ENCODE data around the gene NDUFA13. TPM values are rescaled to one million over a fixed set of nuclear protein-coding genes. Genes with fewer than 3 reads are reported as not detected.

Gene NDUFA13
- total RNA-seq, 1 experiment from 2014 or later = 130 TPM

DNA sequence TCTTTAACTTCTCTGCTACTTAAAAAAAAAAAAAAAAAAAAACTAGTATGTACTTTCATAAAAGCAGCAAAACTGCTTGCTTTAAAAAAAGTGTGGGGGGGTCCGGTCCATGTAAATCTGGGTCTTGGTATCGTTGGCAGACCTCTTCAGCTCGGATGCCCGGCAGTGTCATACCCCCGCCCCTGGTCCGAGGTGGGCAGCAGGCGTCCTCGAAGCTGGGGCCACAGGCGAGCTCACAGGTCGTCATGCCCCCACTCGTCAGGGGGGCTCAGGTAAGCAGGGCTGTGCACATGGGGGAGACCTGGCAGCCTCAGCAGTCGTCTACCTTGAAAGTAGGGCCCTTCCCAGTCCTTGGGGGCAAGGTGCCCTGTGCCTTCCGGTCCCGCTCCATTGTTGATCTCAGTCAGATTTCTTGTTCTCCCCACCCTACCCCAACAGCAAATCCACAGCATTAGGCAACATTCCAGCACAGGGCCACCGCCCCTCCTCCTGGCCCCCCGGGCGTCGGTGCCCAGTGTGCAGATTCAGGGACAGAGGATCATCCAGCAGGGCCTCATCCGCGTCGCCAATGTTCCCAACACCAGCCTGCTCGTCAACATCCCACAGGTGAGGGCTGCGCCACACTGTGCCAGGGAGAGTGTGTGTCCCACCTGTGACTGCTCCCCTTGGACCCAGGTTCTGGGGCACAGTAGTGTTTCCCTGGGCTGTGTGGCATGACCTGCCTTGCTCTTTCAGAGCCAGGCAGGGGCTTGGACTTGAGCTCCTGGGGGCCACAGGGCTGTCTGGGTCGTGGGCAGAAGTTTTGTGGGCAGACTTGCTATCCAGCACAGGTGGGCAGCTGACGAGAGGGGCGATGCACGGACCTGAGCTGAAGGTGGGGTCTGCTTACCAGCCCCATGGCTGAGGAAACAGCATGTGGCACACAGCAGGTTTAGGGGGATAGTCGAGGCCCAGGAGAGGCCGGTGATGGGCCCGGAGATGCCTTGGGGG lies 20.1 kb upstream of the NDUFA13 start:
- peaks cover 94% of the 10 kb centered on the region for H3K36me3 ChIP-seq
- no peak for DNase-seq (ENCODE audit: low read depth in 1 of 2, low spot score in 2 of 2)
- no peaks in the 10 kb centered on the region for H3K4me1 ChIP-seq (replicated peaks)
- H3K27ac ChIP-seq = no peak overlapping the region
- no peak overlapping the region for H3K4me3 ChIP-seq
- no peaks in the 10 kb centered on the region for H3K9me3 ChIP-seq (replicated peaks)
- no peaks in the 10 kb centered on the region for H3K27me3 ChIP-seq (replicated peaks)

DNA sequence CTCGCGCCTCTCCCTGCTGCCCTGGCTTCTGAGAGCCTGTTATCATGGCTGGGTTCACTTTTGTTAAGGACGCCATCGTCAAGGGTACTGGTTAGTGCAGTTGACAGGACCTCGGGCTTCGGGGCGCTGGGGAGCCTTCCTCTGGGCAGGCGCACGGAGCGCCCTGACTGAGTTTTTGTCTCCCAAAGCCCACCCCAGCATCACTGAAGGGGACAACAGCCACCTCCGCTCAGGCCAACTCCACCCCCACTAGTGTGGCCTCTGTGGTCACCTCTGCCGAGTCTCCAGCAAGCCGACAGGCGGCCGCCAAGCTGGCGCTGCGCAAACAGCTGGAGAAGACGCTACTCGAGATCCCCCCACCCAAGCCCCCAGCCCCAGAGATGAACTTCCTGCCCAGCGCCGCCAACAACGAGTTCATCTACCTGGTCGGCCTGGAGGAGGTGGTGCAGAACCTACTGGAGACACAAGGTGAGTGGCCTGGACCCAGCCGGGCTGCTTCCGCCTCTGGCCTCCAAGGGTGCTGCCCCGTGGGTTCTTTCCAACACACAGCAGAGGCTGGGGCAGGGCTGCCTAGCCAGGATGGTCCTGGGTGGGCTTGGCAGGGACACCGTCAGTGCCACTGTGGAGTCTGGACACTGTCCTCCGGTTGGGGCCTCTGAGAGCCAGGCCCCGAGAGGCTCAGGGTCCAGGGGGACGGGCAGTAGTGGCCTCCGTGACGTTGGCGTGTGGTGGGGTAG lies 17.6 kb upstream of the NDUFA13 start:
- Histone ChIP-seq H3K9me3 (replicated peaks) (no peaks in the 10 kb centered on the region), H3K27me3 (replicated peaks) (no peaks in the 10 kb centered on the region), H3K36me3 (peaks cover 95% of the 10 kb centered on the region), H3K4me3 (no peak overlapping the region), H3K27ac (no peak overlapping the region), H3K4me1 (replicated peaks) (no peaks in the 10 kb centered on the region)
- no peak for DNase-seq (ENCODE audit: low read depth in 1 of 2, low spot score in 2 of 2)

DNA sequence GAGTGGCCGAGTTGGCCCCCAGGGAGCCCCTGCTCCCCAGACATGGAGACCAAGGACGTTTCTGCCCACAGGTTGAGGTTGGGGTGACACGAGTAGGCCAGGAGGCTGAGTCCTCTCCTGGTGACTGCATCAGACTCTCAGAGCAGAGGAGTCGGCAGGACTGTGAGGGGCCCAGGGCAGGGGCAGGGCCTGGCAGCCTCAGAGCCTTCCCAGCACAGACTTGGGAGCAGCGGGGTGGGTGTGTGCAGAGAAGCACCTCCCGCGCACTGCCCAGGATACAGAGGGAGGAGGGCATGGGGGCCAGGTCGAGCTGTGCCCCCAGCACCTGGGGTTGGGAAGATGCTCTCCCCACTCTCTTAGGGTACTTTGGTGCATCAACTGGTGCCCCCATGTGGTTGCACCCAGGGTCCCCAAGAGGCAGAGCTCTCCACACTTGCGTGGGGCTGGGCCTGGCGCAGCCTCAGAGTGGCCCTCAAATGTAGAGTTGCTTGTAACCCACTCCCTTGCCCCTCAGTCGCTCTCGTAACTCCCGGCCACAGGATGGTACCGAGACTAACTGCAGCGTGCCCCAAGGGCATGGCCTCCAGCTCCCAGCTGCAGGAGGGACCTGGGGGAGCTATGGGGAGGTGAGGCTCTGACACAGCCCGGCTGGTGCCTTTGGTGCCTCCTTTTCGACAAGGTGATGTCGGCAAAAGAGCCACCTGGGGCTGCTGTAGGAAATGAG lies 16.6 kb upstream of the NDUFA13 start:
- Histone ChIP-seq H3K4me1 (replicated peaks) (no peaks in the 10 kb centered on the region), H3K27me3 (replicated peaks) (no peaks in the 10 kb centered on the region), H3K4me3 (no peak overlapping the region), H3K9me3 (replicated peaks) (no peaks in the 10 kb centered on the region), H3K36me3 (peaks cover 97% of the 10 kb centered on the region), H3K27ac (no peak overlapping the region)
- DNase-seq (ENCODE audit: low read depth in 1 of 2, low spot score in 2 of 2) = no peak

DNA sequence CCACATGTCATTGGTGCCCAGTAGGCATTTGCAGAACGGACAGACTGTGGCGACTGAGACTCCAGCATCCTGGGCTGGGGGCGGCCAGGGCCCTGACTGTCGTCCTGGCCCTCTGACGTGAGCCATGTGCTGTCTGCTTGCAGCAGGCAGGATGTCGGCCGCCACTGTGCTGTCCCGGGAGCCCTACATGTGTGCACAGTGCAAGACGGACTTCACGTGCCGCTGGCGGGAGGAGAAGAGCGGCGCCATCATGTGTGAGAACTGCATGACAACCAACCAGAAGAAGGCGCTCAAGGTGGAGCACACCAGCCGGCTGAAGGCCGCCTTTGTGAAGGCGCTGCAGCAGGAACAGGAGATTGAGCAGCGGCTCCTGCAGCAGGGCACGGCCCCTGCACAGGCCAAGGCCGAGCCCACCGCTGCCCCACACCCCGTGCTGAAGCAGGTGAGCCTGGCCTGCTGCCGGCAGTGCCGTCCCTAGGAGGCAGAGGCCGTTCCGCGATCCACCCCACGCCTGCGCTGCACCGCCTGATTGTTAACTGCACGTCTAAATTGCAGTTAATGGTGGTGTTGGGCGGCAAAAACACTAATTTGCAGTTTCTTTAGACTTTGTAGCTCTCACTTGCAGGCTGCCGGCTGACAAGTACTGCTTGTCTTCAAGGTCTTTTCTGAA lies 14.9 kb upstream of the NDUFA13 start:
- Histone ChIP-seq H3K9me3 (replicated peaks) (no peaks in the 10 kb centered on the region), H3K27me3 (replicated peaks) (no peaks in the 10 kb centered on the region), H3K4me3 (no peak overlapping the region), H3K4me1 (replicated peaks) (no peaks in the 10 kb centered on the region), H3K36me3 (peaks cover 98% of the 10 kb centered on the region), H3K27ac (no peak overlapping the region)
- DNase-seq (ENCODE audit: low read depth in 1 of 2, low spot score in 2 of 2) = no peak

DNA sequence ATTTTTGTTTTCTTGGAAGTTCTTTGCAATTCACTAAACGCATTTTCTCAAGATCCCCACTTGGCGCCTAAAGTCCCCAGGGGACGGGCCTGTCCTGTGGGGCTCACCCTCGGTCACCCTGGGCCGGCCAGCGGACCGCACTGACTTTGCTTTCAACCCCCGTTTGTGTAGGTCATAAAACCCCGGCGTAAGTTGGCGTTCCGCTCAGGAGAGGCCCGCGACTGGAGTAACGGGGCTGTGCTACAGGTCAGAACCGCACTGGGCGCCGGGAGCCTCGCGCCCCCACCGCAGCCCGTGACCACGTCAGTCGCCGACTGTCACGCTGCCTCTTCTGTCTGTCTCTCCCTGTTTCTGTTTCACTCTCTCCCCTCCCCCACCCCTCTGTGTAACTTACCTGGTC lies 14.2 kb upstream of the NDUFA13 start:
- Histone ChIP-seq H3K4me3 (no peak overlapping the region), H3K36me3 (peaks cover 94% of the 10 kb centered on the region), H3K27me3 (replicated peaks) (no peaks in the 10 kb centered on the region), H3K4me1 (replicated peaks) (no peaks in the 10 kb centered on the region), H3K9me3 (replicated peaks) (no peaks in the 10 kb centered on the region), H3K27ac (no peak overlapping the region)
- DNase-seq (ENCODE audit: low read depth in 1 of 2, low spot score in 2 of 2) = no peak

DNA sequence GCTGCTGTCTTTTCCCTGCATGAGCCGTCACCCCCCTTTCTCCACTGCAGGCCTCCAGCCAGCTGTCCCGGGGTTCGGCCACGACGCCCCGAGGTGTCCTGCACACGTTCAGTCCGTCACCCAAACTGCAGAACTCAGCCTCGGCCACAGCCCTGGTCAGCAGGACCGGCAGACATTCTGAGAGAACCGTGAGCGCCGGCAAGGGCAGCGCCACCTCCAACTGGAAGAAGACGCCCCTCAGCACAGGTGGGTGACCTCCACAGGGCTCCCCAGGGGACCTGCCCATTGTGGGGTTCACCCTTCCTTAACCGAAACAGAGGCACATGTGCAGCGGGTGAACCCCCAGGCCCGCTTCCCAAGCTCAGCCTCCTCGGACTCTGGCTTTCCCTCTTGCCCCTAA lies 13.7 kb upstream of the NDUFA13 start:
- DNase-seq (ENCODE audit: low read depth in 1 of 2, low spot score in 2 of 2) = no peak
- Histone ChIP-seq H3K36me3 (peaks cover 90% of the 10 kb centered on the region), H3K4me1 (replicated peaks) (no peaks in the 10 kb centered on the region), H3K4me3 (no peak overlapping the region), H3K27me3 (replicated peaks) (no peaks in the 10 kb centered on the region), H3K9me3 (replicated peaks) (no peaks in the 10 kb centered on the region), H3K27ac (no peak overlapping the region)

DNA sequence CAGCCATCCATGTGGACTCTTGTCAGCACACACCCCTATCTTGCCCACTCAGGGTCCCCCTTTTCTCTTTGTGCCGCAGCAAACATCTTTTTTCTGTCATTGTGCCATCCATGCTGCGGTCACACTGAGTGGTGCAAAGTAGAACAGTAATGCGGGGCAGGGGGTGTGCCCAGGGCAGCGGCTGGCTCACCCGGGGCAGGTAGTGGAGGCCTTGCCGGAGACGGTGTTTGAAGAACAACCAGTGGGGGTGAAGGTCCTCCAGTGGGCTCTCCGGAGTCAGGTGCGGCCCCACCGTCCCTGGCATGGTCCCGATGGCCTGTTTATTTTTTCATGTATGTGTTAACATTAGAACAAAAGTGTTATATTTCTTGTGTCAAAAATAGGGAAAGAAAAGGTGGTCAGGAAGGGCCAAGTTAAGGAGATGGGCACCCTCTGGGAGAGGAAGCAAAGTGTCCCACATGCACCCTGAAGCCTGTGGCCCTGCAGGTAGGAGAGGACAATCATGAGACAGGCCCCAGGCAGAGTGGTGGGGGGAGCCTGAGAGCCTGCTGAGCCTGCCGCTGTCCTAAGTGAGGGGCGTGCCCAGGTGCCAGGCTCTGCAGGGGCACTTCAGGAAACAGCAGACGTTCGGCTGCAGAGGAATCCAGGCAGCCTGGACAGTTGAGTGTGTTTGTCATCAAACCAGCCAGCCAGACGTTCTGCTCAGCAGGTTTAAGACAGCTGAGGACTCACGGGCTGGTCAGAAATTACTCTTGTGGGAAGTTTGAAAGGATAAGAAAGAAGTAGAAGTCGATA lies 13.0 kb upstream of the NDUFA13 start:
- no peaks in the 10 kb centered on the region for H3K9me3 ChIP-seq (replicated peaks)
- no peak overlapping the region for H3K27ac ChIP-seq
- H3K36me3 ChIP-seq = peaks cover 88% of the 10 kb centered on the region
- no peak overlapping the region for H3K4me3 ChIP-seq
- no peaks in the 10 kb centered on the region for H3K4me1 ChIP-seq (replicated peaks)
- DNase-seq (ENCODE audit: low read depth in 1 of 2, low spot score in 2 of 2) = no peak
- H3K27me3 ChIP-seq (replicated peaks) = no peaks in the 10 kb centered on the region

DNA sequence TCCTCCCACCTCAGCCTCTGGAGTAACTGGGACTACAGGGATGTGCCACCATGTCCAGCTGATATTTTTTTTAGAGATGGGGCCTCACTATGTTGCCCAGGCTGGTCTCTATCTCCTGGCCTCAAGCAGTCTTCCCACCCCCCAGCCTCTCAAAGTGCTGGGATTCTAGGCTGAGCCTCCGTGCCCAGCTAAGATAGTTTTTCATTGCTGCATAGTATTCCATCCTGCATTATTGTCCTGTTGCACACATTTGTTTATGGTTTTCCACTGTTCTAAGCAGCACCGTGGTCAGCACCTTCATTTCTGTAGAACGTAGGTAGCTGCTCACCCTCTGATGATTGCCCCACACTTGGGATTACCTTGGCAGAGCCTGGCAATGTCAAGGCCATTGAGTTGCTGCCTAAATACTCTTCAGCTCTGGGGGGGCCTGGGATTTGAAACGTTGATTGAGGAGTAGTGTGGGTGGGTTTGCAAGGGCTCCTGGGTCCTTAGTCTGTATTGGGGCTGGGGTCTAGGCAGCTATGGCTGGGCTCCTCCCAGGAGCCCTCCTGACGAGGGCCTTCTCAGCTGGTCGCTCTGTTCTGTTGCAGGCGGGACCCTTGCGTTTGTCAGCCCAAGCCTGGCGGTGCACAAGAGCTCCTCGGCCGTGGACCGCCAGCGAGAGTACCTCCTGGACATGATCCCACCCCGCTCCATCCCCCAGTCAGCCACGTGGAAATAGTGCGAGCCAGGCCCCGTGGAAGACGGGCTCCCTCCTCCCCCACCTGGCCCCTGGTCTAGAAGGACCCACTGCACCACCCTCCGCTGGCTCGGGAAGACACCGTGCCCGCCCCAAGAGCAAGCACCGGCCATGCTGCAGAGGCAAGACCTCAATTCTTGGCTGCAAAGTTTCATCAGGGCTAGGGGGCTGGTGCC lies 11.0 kb upstream of the NDUFA13 start:
- no peaks in the 10 kb centered on the region for H3K9me3 ChIP-seq (replicated peaks)
- no peak for DNase-seq (ENCODE audit: low read depth in 1 of 2, low spot score in 2 of 2)
- no peaks in the 10 kb centered on the region for H3K4me1 ChIP-seq (replicated peaks)
- no peak overlapping the region for H3K4me3 ChIP-seq
- no peak overlapping the region for H3K27ac ChIP-seq
- H3K27me3 ChIP-seq (replicated peaks) = no peaks in the 10 kb centered on the region
- H3K36me3 ChIP-seq = peaks cover 69% of the 10 kb centered on the region

DNA sequence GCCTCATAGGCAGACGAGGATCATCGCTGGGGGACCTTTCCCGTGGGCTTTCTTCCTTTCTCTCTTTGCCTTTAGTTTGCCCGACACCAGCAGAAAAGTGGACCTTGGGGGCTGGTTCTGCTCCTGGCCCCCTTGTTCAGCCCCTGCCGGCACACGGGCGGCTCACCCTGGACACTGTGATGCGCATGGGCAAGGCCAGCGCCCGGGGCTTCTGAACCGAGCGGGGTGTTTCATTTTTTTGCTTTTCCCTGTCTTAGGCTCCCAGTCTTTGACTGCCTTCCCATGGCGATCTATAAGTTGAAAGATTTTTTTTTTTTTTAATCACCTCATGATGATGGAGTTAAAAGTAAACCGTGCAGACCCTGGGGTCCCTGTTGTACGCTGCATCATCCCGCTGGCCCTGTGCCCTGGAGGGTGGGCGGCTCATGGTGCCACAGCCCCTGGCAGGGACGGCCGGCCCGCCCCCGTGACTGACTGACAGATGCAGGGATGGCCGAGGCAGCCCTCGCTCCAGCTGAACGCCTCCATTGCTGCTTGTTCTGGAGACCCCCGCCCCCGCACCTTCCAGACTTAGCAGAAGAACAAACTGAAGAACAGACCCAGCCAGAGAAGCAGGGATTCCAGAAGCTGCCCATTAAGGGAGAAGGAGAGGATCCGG lies 10.2 kb upstream of the NDUFA13 start:
- H3K36me3 ChIP-seq = peaks cover 61% of the 10 kb centered on the region
- DNase-seq (ENCODE audit: low read depth in 1 of 2, low spot score in 2 of 2) = no peak
- H3K9me3 ChIP-seq (replicated peaks) = no peaks in the 10 kb centered on the region
- no peaks in the 10 kb centered on the region for H3K4me1 ChIP-seq (replicated peaks)
- no peaks in the 10 kb centered on the region for H3K27me3 ChIP-seq (replicated peaks)
- no peak overlapping the region for H3K4me3 ChIP-seq
- no peak overlapping the region for H3K27ac ChIP-seq

DNA sequence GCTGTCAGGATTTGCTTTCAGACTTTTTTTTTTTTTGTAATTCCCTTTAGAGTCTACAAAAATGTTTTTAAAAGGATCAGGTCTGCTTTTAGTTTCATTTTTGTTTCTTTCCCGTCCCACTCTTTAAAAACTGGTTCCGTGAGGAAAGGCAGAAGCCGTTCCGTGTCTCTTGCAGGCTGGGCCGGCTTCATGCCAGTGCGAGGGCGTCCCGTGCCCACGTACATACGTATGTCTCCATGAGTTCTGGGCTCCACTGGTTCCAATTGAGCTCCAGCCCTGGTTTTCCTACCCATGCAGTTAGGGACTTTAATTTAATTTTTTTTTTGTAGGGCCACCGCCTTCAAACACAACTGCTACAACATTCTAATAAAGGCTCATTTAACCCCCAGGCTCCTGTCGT lies 9.4 kb upstream of the NDUFA13 start:
- Histone ChIP-seq H3K9me3 (replicated peaks) (no peaks in the 10 kb centered on the region), H3K27me3 (replicated peaks) (no peaks in the 10 kb centered on the region), H3K36me3 (peaks cover 53% of the 10 kb centered on the region), H3K27ac (no peak overlapping the region), H3K4me3 (no peak overlapping the region), H3K4me1 (replicated peaks) (no peaks in the 10 kb centered on the region)
- DNase-seq (ENCODE audit: low read depth in 1 of 2, low spot score in 2 of 2) = no peak

DNA sequence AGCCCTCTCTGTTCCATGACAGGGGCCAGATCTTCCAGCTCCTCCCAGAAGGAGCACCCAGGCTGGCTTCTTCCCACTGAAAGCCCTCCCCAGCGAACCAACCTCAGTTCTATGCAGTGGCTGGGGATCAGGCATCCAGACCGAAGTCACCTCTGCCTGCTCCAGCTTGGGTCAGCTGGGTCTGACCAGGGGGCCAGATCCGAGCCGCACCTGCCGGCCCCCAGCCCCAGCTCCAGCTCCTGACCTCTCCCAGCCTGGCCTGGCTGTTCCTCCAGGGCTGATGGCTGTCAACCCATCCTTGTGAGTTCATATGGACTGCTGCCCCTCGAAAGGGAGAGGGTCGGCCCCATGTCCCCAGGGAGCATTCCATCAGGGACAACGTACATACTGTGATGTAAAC lies 8.7 kb upstream of the NDUFA13 start:
- Histone ChIP-seq H3K27ac (no peak overlapping the region), H3K4me1 (replicated peaks) (no peaks in the 10 kb centered on the region), H3K9me3 (replicated peaks) (no peaks in the 10 kb centered on the region), H3K27me3 (replicated peaks) (no peaks in the 10 kb centered on the region), H3K36me3 (peaks cover 45% of the 10 kb centered on the region), H3K4me3 (no peak overlapping the region)
- DNase-seq (ENCODE audit: low read depth in 1 of 2, low spot score in 2 of 2) = no peak

DNA sequence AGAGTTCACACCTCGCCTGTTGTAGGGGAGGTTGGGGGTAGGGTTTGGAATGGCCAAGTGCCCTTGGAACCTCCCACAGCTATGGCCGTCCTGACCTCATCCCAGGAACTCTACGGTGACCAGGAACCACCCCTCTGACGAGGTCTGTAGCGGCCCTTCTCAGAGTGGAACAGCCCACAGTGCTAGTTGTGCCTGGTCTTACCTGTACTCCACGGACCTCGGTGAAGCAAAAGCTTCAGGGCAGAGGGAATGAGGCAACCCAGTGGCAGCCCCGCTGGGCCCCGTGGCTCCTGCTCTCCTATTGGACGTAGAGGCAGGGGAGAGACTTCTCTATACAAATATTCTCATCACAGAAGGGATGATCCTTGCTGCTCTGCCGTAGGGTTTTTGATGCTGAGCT lies 7.8 kb upstream of the NDUFA13 start:
- H3K4me1 ChIP-seq (replicated peaks) = no peaks in the 10 kb centered on the region
- no peak overlapping the region for H3K27ac ChIP-seq
- no peaks in the 10 kb centered on the region for H3K27me3 ChIP-seq (replicated peaks)
- peaks cover 37% of the 10 kb centered on the region for H3K36me3 ChIP-seq
- no peaks in the 10 kb centered on the region for H3K9me3 ChIP-seq (replicated peaks)
- no peak overlapping the region for H3K4me3 ChIP-seq
- DNase-seq (ENCODE audit: low read depth in 1 of 2, low spot score in 2 of 2) = no peak

Measured in SJSA1 (cell line).